SK-N-MC (cell line): Measurements from ENCODE around the gene ROCK2.

Source experiments
- EZH2 ChIP-seq: fragments of 200-600 bp; sonication (generic); IDR thresholded peaks from one replicate; pipeline ENCODE4 v1.6.1; 2017; ENCODE audit warnings: antibody characterized with exemption
- POLR2AphosphoS5 ChIP-seq: IDR thresholded peaks from 2 replicates; pipeline ENCODE4 v1.6.1; 2012; ENCODE audit warnings: mild to moderate bottlenecking, low read depth, low read length, borderline replicate concordance

DNA sequence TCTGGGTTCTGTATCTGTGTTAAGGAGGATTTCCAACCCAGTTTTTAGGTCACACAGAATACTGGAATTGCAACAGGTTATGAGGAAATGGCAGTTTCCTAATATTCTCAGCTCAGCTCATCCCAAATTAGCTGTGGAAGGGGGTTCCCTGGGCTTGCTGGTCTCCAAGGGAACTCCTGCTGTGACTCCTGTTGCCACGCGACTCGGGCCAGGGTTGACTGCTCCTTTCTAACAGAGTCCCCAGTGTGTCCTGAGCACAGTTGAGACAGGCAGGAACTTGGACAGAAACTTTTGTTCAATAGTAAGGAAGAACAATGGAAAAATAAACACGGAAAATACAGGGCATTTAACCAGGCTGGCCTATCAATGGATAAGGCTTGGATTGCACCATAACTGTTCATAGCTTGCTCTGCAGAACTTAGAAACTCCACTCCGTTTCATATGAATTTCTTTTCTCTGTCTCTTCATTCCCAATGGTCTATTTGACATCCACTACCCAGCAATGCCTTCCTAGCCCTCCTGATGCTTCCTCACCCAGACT lies 3.8 kb upstream of the ROCK2 start:
- no peak for TF ChIP-seq POLR2AphosphoS5
- no peak for TF ChIP-seq EZH2
